AG09319 (cell line): Measurements from ENCODE around the gene FARSB.

Source experiments
- DNase-seq: peaks from one replicate; pipeline ENCODE4 v3.0.0-alpha.2; 2010; ENCODE audit warnings: low read depth; ENCODE audit errors: extremely low read depth
- TF ChIP-seq, protein P1 (sequence below): IDR thresholded peaks from 2 replicates; pipeline ENCODE4 v1.5.1; 2011; ENCODE audit warnings: low read depth, mild to moderate bottlenecking, inconsistent platforms, low read length, moderate library complexity

Gene FARSB

DNA sequence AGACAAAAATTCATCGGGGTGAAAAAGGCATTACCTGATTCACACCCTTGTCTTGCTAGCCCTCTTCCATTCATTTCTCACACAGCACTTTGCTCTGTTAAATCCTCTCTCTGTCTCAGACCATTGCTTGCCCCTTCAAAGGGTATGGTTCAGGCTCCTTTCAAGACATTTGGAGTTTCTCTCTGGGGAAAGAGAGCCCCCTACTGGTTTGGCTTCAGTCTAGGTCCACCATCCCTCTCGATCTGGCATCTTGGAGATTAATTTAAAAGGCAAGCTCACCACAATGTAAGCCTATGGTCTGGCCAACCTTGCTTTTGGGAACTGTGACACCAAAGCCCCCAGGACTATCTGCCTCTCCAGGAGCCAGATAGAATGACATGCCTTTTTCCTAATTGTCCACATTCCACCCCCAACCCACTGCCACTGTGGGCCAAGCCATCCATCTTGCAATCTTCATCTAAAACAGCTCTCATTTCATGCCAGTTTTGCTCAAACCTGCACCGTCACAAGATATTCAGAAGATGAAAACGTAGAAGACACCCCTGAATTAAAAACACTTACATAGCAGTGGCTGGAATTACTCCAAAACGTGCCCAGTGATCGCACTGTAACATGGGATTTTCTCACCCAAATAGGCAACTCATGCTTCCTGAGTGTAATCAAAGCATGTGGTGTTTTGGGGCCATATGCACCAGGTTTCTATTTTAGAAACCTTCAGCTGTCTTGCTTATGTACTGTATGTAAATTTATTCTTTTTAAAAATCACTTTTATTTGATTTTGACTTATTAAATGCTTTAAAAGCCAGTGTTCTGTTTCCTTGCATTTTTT, 93.9 kb downstream of the FARSB start:
- TF ChIP-seq, protein P1, sequence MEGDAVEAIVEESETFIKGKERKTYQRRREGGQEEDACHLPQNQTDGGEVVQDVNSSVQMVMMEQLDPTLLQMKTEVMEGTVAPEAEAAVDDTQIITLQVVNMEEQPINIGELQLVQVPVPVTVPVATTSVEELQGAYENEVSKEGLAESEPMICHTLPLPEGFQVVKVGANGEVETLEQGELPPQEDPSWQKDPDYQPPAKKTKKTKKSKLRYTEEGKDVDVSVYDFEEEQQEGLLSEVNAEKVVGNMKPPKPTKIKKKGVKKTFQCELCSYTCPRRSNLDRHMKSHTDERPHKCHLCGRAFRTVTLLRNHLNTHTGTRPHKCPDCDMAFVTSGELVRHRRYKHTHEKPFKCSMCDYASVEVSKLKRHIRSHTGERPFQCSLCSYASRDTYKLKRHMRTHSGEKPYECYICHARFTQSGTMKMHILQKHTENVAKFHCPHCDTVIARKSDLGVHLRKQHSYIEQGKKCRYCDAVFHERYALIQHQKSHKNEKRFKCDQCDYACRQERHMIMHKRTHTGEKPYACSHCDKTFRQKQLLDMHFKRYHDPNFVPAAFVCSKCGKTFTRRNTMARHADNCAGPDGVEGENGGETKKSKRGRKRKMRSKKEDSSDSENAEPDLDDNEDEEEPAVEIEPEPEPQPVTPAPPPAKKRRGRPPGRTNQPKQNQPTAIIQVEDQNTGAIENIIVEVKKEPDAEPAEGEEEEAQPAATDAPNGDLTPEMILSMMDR: peak; percentile 53
- DNase-seq: no peak

DNA sequence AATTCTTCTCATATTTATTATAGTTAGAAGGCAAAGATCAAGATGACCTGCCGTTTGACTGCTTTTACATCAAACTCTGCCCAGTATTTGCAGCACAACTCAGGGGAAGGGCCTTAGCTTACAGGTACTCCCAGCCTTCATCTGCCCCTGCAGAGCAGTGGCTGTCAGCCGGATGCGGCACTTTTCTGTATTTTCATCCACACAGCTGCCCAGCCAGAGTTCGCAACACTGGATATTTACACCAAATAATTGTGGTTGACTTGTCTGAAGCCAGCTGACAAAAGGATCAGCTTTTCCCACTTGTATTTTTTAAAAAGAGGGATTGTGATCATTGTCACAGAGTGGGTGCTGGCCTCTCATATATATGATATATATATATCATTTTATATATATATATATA, 94.7 kb downstream of the FARSB start:
- TF ChIP-seq, protein P1: no peak
- DNase-seq: no peak

- TF ChIP-seq, protein P1: no peak
- DNase-seq: no peak
Measured at GRCh38 chr2:222554517-222554916, 101.4 kb downstream of the FARSB start.

GRCh38 chr2:222548992-222549391, 106.9 kb downstream of the FARSB start:
- no peak for DNase-seq
- TF ChIP-seq, protein P1: no peak

DNA sequence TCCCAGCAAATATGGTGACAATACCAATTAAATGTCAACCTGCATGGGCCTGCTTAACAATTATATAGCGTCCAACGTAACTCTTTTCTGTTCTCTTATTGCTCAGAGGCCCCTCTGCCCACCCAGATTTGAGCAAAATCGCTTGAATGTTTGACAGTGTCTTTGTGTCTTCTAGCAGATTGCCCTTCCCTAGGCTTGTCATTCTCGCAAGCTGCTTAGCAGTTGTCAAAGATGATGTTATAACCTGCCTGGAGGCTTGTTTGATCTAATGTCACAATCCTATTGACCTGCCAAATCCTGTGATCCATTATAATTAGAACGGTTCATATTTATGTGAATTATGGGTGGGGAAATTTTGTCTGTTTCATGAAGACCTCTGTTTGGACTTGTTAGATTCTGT, 108.8 kb downstream of the FARSB start:
- TF ChIP-seq, protein P1: no peak
- DNase-seq: no peak

GRCh38 chr2:222545823-222546795, 109.8 kb downstream of the FARSB start:
- TF ChIP-seq, protein P1: no peak
- no peak for DNase-seq

- no peak for DNase-seq
- TF ChIP-seq, protein P1: no peak
Measured at GRCh38 chr2:222544661-222545060, 111.2 kb downstream of the FARSB start.
